Endothelial cell of umbilical vein (primary cell): ENCODE results near the gene TTC34. TPM values are rescaled to one million over a fixed set of nuclear protein-coding genes. Genes with fewer than 3 reads are reported as not detected.

Experiments used
- BruUV-seq: library from RNA; stranded (reverse); fragments of 400-500 nt; replicated peaks from 2 replicates; lab custom pipeline; 2021; lab: Mats Ljungman, UMichigan
- CTCF ChIA-PET: fragments of 300-600, 350-600 bp; sonication (Branson Sonifier 250); formaldehyde crosslinking; loops from one replicate; lab custom pipeline; 2021; ENCODE audit warnings: antibody characterized with exemption, inconsistent platforms; lab: Charles Lee
- POLR2A ChIA-PET: fragments of 300-600, 350-600 bp; sonication (Branson Sonifier 250); formaldehyde crosslinking; loops from one replicate; lab custom pipeline; 2021; ENCODE audit warnings: antibody characterized with exemption, inconsistent platforms; lab: Charles Lee
- DNase-seq: peaks from one replicate; pipeline ENCODE4 v3.0.0-alpha.2; 2011; ENCODE audit warnings: low read depth, low spot score
- FAIRE-seq: peaks from 2 replicates; lab custom pipeline; 2011; peaks lifted over from hg19 to GRCh38; lab: Jason Lieb, UNC
- H2AFZ ChIP-seq: 2 replicates; pipeline ENCODE4 v1.6.0; 2012; ENCODE audit warnings: low read depth, low read length, control low read depth, inconsistent platforms
- H3K27ac ChIP-seq: 2 replicates; pipeline ENCODE4 v1.5.1; 2011; ENCODE audit warnings: low read depth, mild to moderate bottlenecking, control low read depth, low read length, moderate library complexity; ENCODE audit not compliant: insufficient read depth
- H3K27me3 ChIP-seq, 2 experiments: 2 replicates each; pipeline versions ENCODE4 v1.6.0 to v1.6.1; 2011; ENCODE audit warnings: low read length in 2 of 2, mixed read lengths in 1 of 2; ENCODE audit not compliant: control insufficient read depth in 2 of 2, insufficient read depth in 2 of 2
- H3K36me3 ChIP-seq, 2 experiments: 2 replicates in 1 of 2; 3 replicates in 1 of 2; pipeline ENCODE4 v1.5.1; 2011; ENCODE audit warnings: low read length in 2 of 2, mild to moderate bottlenecking in 1 of 2, moderate library complexity in 1 of 2; ENCODE audit not compliant: control insufficient read depth in 2 of 2, insufficient read depth in 2 of 2; ENCODE audit errors: extremely low read depth in 1 of 2
- H3K4me1 ChIP-seq: 3 replicates; pipeline ENCODE4 v1.5.1; 2011; ENCODE audit warnings: mild to moderate bottlenecking, low read length; ENCODE audit not compliant: control insufficient read depth, insufficient read depth; ENCODE audit errors: extremely low read depth
- H3K4me2 ChIP-seq: 2 replicates; pipeline ENCODE4 v1.6.1; 2011; ENCODE audit warnings: low read length, control low read depth, mixed read lengths; ENCODE audit not compliant: insufficient read depth
- H3K4me3 ChIP-seq, 3 experiments: fragments of 200-600 bp in 1 of 3; sonication (generic), shearing (Covaris generic) in 1 of 3; replicated peaks in 1 of 3; 2 replicates each; pipeline ENCODE4 v1.5.1; 2011 to 2016; ENCODE audit warnings: control low read depth in 3 of 3, low read length in 3 of 3, mild to moderate bottlenecking in 2 of 3, inconsistent platforms in 1 of 3, low read depth in 1 of 3, moderate library complexity in 1 of 3; ENCODE audit not compliant: insufficient read depth in 1 of 3
- H3K79me2 ChIP-seq: 2 replicates; pipeline ENCODE4 v1.6.0; 2012; ENCODE audit warnings: low read length, inconsistent platforms; ENCODE audit not compliant: control insufficient read depth, insufficient read depth
- H3K9ac ChIP-seq: replicated peaks from 2 replicates; pipeline ENCODE3; 2011; ENCODE audit warnings: low read length, control low read depth; ENCODE audit not compliant: insufficient read depth; ENCODE audit errors: extremely low read depth
- H3K9me1 ChIP-seq: replicated peaks from 3 replicates; pipeline ENCODE4 v1.6.0; 2011; ENCODE audit warnings: mild to moderate bottlenecking, low read length; ENCODE audit not compliant: control insufficient read depth, insufficient read depth; ENCODE audit errors: extremely low read depth
- H3K9me3 ChIP-seq: replicated peaks from 2 replicates; pipeline ENCODE4 v1.5.1; 2012; ENCODE audit warnings: low read length, inconsistent platforms; ENCODE audit not compliant: control insufficient read depth, insufficient read depth
- H4K20me1 ChIP-seq: replicated peaks from 2 replicates; pipeline ENCODE3; 2011; ENCODE audit warnings: mild to moderate bottlenecking, low read length; ENCODE audit not compliant: control insufficient read depth, insufficient read depth; ENCODE audit errors: extremely low read depth
- EZH2 ChIP-seq: IDR thresholded peaks from 2 replicates; pipeline ENCODE4 v1.6.1; 2012; ENCODE audit warnings: borderline replicate concordance, low read depth, mild to moderate bottlenecking, moderate library complexity, low read length, inconsistent platforms; ENCODE audit not compliant: severe bottlenecking
- FOS ChIP-seq: IDR thresholded peaks from 2 replicates; pipeline ENCODE4 v1.6.1; 2011; ENCODE audit warnings: mild to moderate bottlenecking, low read length, moderate library complexity, borderline replicate concordance; ENCODE audit not compliant: insufficient read depth
- GATA2 ChIP-seq: IDR thresholded peaks from 2 replicates; pipeline ENCODE4 v1.7.0; 2011; ENCODE audit warnings: low read depth, mild to moderate bottlenecking, moderate library complexity, mixed read lengths, low read length; ENCODE audit not compliant: insufficient read length, insufficient read depth
- JUN ChIP-seq: IDR thresholded peaks from 2 replicates; pipeline ENCODE4 v1.6.1; 2011; ENCODE audit warnings: borderline replicate concordance, low read depth; ENCODE audit not compliant: insufficient read length, insufficient read depth
- MYC ChIP-seq: IDR thresholded peaks from one replicate; pipeline ENCODE4 v1.6.1; 2011; ENCODE audit warnings: mild to moderate bottlenecking, low read depth, low read length
- POLR2A ChIP-seq: IDR thresholded peaks from 2 replicates; pipeline ENCODE4 v1.6.1; 2012; ENCODE audit warnings: low read depth, mild to moderate bottlenecking, control low read depth, low read length
- POLR2AphosphoS5 ChIP-seq: IDR thresholded peaks from 2 replicates; pipeline ENCODE4 v1.6.1; 2012; ENCODE audit warnings: low read depth, mild to moderate bottlenecking, control low read depth, low read length, moderate library complexity; ENCODE audit not compliant: insufficient read depth
- dilution Hi-C: fragments of 300-500 bp; cut with MboI; formaldehyde crosslinking; loops from one replicate; pipeline ENCODE4 v1.15.0; 2019; ENCODE audit warnings: low sequenced_read_pairs; ENCODE audit not compliant: extremely low pct_ligation_motif_present
- intact Hi-C: fragments of 100-400 bp; cut with micrococcal nuclease; formaldehyde crosslinking; loops from one replicate; pipeline ENCODE4 v1.10.0; 2022
- polyA plus RNA-seq, 4 experiments: library from polyadenylated mRNA; depleted of rRNA in 3 of 4; stranded (reverse) in 3 of 4; unstranded in 1 of 4; fragments of >200 nt; gene quantifications; 2 replicates each; pipeline versions ENCODE4 v1.2.1 to v1.2.3, GENCODE V29; 2011 to 2012; ENCODE audit warnings: missing spikeins in 1 of 4
- total RNA-seq: library from RNA; stranded (reverse); gene quantifications from 2 replicates; pipeline ENCODE4 v1.2.3, GENCODE V29; 2021
- TF ChIP-seq, protein P1 (sequence below): IDR thresholded peaks from 2 replicates; pipeline ENCODE4 v1.6.1; 2011; ENCODE audit not compliant: insufficient read depth, insufficient read length
- TF ChIP-seq, protein P2 (sequence below), 2 donors: IDR thresholded peaks; 1 replicate in 1 of 2; 2 replicates in 1 of 2; pipeline ENCODE4 v1.5.1; 2011; ENCODE audit warnings: low read length in 2 of 2, mild to moderate bottlenecking in 2 of 2, moderate library complexity in 2 of 2, control low read depth in 1 of 2, inconsistent platforms in 1 of 2, low read depth in 1 of 2; ENCODE audit not compliant: insufficient read depth in 1 of 2; ENCODE audit errors: extremely low read depth in 1 of 2

TTC34 gene
- total and polyA plus RNA-seq, 2 donors (not counting 3 experiments of a cell fraction or from before 2014, with no cell fraction given) = 0.08 to 0.77 TPM

DNA sequence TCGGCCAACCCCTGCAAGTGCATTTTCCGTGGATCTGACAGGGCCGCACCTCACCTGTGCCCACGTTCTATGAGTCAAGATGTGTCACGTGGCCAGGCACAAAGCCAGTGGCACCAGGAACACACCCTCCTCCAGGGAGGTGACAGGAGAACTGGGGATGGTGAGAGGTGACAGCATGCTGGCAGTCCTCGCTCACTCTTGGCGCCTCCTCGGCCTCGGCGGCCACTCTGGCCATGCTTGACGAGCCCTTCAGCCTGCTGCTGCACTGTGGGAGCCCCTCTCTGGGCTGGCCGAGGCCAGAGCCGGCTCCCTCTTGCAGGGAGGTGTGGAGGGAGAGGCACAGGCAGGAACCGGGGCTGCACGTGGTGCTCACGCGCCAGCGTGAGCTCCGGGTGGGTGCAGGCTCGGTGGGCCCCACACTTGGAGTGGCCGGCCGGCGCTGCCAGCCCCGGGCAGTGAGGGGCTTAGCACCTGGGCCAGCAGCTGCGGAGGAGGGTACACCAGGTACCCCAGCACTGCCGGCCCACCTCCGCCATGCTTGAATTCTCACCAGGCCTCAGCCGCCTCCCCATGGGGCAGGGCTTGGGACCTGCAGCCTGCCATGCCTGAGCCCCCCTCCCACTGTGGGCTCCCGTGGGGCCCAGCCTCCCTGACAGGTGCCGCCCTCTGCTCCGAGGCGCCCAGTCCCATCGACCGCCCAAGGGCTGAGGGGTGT lies 11.6 kb upstream of the TTC34 start:
- no peak for FAIRE-seq
- Histone ChIP-seq H3K4me2 (no peak overlapping the region), H3K27ac (no peak overlapping the region), H3K36me3 (no peaks in the 10 kb centered on the region), H3K79me2 (no peaks in the 10 kb centered on the region), H3K9ac (no peak overlapping the region), H2AFZ (no peak overlapping the region), H3K4me3 (no peak overlapping the region), H3K27me3 (no peaks in the 10 kb centered on the region), H3K4me1 (no peaks in the 10 kb centered on the region), H3K9me3 (no peaks in the 10 kb centered on the region), H3K9me1 (no peaks in the 10 kb centered on the region), H4K20me1 (no peaks in the 10 kb centered on the region)
- no TSS peak for BruUV-seq
- DNase-seq = no peak
- intact Hi-C loops (no loop called here), dilution Hi-C loops (no loop called here)
- ChIA-PET CTCF (no interaction called here), POLR2A (no interaction called here)
- TF ChIP-seq, protein P1, sequence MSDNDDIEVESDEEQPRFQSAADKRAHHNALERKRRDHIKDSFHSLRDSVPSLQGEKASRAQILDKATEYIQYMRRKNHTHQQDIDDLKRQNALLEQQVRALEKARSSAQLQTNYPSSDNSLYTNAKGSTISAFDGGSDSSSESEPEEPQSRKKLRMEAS = no peak
- no peak for TF ChIP-seq MYC
- TF ChIP-seq GATA2 = no peak
- TF ChIP-seq EZH2 = no peak
- no peak for TF ChIP-seq POLR2A
- no peak for TF ChIP-seq FOS
- no peak for TF ChIP-seq POLR2AphosphoS5
- TF ChIP-seq, protein P2, sequence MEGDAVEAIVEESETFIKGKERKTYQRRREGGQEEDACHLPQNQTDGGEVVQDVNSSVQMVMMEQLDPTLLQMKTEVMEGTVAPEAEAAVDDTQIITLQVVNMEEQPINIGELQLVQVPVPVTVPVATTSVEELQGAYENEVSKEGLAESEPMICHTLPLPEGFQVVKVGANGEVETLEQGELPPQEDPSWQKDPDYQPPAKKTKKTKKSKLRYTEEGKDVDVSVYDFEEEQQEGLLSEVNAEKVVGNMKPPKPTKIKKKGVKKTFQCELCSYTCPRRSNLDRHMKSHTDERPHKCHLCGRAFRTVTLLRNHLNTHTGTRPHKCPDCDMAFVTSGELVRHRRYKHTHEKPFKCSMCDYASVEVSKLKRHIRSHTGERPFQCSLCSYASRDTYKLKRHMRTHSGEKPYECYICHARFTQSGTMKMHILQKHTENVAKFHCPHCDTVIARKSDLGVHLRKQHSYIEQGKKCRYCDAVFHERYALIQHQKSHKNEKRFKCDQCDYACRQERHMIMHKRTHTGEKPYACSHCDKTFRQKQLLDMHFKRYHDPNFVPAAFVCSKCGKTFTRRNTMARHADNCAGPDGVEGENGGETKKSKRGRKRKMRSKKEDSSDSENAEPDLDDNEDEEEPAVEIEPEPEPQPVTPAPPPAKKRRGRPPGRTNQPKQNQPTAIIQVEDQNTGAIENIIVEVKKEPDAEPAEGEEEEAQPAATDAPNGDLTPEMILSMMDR (IDR thresholded peaks at IDR 0.05; ENCODE audit: extremely low read depth in 1 of 2, insufficient read depth in 1 of 2, low read depth in 1 of 2, low read length in 2 of 2) = no peak
- TF ChIP-seq JUN = no peak
